K562 (cell line): ENCODE results near the gene EP300. TPM values are rescaled to one million over a fixed set of nuclear protein-coding genes. Genes with fewer than 3 reads are reported as not detected.
"Not testable (repeated sequence)": the region's sequence is repeated elsewhere in the genome, so short reads cannot be mapped to it uniquely, and the experiment has no call there.

ENCODE experiments used
- ATAC-seq: fragments of 200-7000 bp; cut with Tn5 transposase; 3 replicates; pipeline ENCODE4 v1.9.1; 2020; ENCODE audit warnings: moderate library complexity
- BruUV-seq: library from RNA; stranded (reverse); fragments of 400-500 nt; replicated peaks from 2 replicates; lab custom pipeline; 2021; lab: Mats Ljungman, UMichigan
- CTCF ChIA-PET: fragments of 300-600 bp; formaldehyde crosslinking; extraction: SDS; loops from one replicate; lab custom pipeline; 2021; ENCODE audit warnings: low intra/inter-chr PET ratio; lab: Yijun Ruan, JAX
- POLR2A ChIA-PET: fragments of 300-600, 350-650 bp; sonication (Branson Sonifier 250); formaldehyde crosslinking; extraction: SDS; loops from one replicate; lab custom pipeline; 2021; ENCODE audit warnings: antibody characterized with exemption, inconsistent platforms; lab: Yijun Ruan, JAX
- DNase-seq, 4 experiments: peaks; one replicate each; pipeline versions ENCODE4 v3.0.0 to v3.0.0-alpha.2; 2011 to 2018; ENCODE audit warnings: low spot score in 3 of 4, mixed read lengths in 3 of 4; ENCODE audit errors: extremely low read depth in 1 of 4
- FAIRE-seq: peaks from 2 replicates; lab custom pipeline; 2011; peaks lifted over from hg19 to GRCh38; lab: Jason Lieb, UNC
- H2AFZ ChIP-seq: 2 replicates; pipeline ENCODE4 v1.6.0; 2011; ENCODE audit warnings: low read depth, low read length, control low read depth, inconsistent platforms
- H3K27ac ChIP-seq: fragments of 200-600 bp; 3 replicates; pipeline ENCODE4 v1.8.0; 2011; ENCODE audit warnings: low read depth, mild to moderate bottlenecking, control low read depth, inconsistent platforms, low read length, moderate library complexity, mixed read lengths; ENCODE audit errors: extremely low read depth
- H3K27me3 ChIP-seq, 2 experiments: fragments of 300-600 bp in 1 of 2; 2 replicates in 1 of 2; 3 replicates in 1 of 2; pipeline versions ENCODE4 v1.6.0 to v1.8.0; 2011; ENCODE audit warnings: inconsistent platforms in 2 of 2, low read length in 2 of 2, mild to moderate bottlenecking in 1 of 2, mixed read lengths in 1 of 2, moderate library complexity in 1 of 2; ENCODE audit not compliant: control insufficient read depth in 2 of 2, insufficient read depth in 2 of 2
- H3K36me3 ChIP-seq: fragments of 300-600 bp; 3 replicates; pipeline ENCODE4 v1.8.0; 2011; ENCODE audit warnings: mild to moderate bottlenecking, low read length, inconsistent platforms; ENCODE audit not compliant: control insufficient read depth, insufficient read depth
- H3K4me1 ChIP-seq, 2 experiments: fragments of 200-600 bp in 1 of 2; replicated peaks in 1 of 2; 2 replicates in 1 of 2; 3 replicates in 1 of 2; pipeline versions ENCODE4 v1.5.1 to v1.8.0; 2011; ENCODE audit warnings: inconsistent platforms in 2 of 2, low read length in 2 of 2, mild to moderate bottlenecking in 1 of 2, mixed read lengths in 1 of 2, moderate library complexity in 1 of 2; ENCODE audit not compliant: control insufficient read depth in 2 of 2, insufficient read depth in 2 of 2
- H3K4me2 ChIP-seq: 2 replicates; pipeline ENCODE4 v1.6.1; 2011; ENCODE audit warnings: low read length, control low read depth, inconsistent platforms, mixed read lengths; ENCODE audit not compliant: insufficient read depth
- H3K4me3 ChIP-seq: fragments of 200-600 bp; sonication (generic), shearing (Covaris generic); 2 replicates; pipeline ENCODE4 v1.5.1; 2016; ENCODE audit warnings: control low read depth, inconsistent platforms
- H3K79me2 ChIP-seq: fragments of 200-600 bp; 3 replicates; pipeline ENCODE4 v1.8.0; 2011; ENCODE audit warnings: low read length, inconsistent platforms; ENCODE audit not compliant: control insufficient read depth, insufficient read depth
- H3K9ac ChIP-seq, 2 experiments: 2 replicates each; pipeline versions ENCODE4 v1.6.0 to v1.6.1; 2011; ENCODE audit warnings: low read depth in 2 of 2, low read length in 2 of 2, control low read depth in 1 of 2, inconsistent platforms in 1 of 2, mild to moderate bottlenecking in 1 of 2, mixed read lengths in 1 of 2; ENCODE audit not compliant: insufficient read depth in 1 of 2
- H3K9me1 ChIP-seq: one replicate; pipeline ENCODE4 v1.6.0; 2011; ENCODE audit warnings: inconsistent platforms, mild to moderate bottlenecking, low read length, moderate library complexity; ENCODE audit not compliant: control insufficient read depth, insufficient read depth
- H3K9me3 ChIP-seq: replicated peaks from 2 replicates; pipeline ENCODE4 v1.5.1; 2011; ENCODE audit warnings: low read depth, low read length, inconsistent platforms; ENCODE audit not compliant: control insufficient read depth, insufficient read depth
- H4K20me1 ChIP-seq: replicated peaks from 2 replicates; pipeline ENCODE4 v1.6.1; 2011; ENCODE audit warnings: low read length, inconsistent platforms, mixed read lengths; ENCODE audit not compliant: control insufficient read depth, insufficient read depth
- ADNP ChIP-seq: fragments of 200-800 bp; sonication (Bioruptor generic); IDR thresholded peaks from 2 replicates; pipeline ENCODE4 v1.6.1; 2016; ENCODE audit warnings: missing genetic modification characterization, missing compliant biosample characterization
- CBX5 ChIP-seq: IDR thresholded peaks from 2 replicates; pipeline ENCODE4 v1.6.1; 2014; ENCODE audit warnings: low read depth, borderline replicate concordance
- ERF ChIP-seq: fragments of 450-650 bp; formaldehyde crosslinking; IDR thresholded peaks from 2 replicates; pipeline ENCODE4 v1.4.0; 2020; ENCODE audit warnings: mild to moderate bottlenecking, mixed read lengths
- MCM7 ChIP-seq, 2 experiments: fragments of 450-650 bp; IDR thresholded peaks; 2 replicates each; pipeline ENCODE4 v1.6.1; 2016 to 2018
- POLR2A ChIP-seq: fragments of 450-650 bp; conservative IDR thresholded peaks from 2 replicates; pipeline ENCODE4 v1.6.1; 2016
- POLR2AphosphoS2 ChIP-seq: IDR thresholded peaks from 2 replicates; pipeline ENCODE4 v1.6.1; 2012; ENCODE audit warnings: low read length, improper control_type of control experiment
- POLR2AphosphoS5 ChIP-seq: IDR thresholded peaks from 2 replicates; pipeline ENCODE4 v1.6.1; 2011; ENCODE audit warnings: mild to moderate bottlenecking, low read depth, low read length, moderate library complexity; ENCODE audit not compliant: control insufficient read depth, insufficient read depth
- ZC3H11A ChIP-seq: IDR thresholded peaks from 2 replicates; pipeline ENCODE4 v1.6.1; 2012; ENCODE audit warnings: low read depth, low read length, improper control_type of control experiment
- WGBS: fragments of 100-300 bp; shearing (Covaris generic); methylation state at CpG from one replicate; pipeline ENCODE4 v1.1.6; 2016; ENCODE audit warnings: low coverage, mixed read lengths; ENCODE audit not compliant: insufficient coverage; ENCODE audit errors: missing lambda C conversion rate; 5-methylcytosine and 5-hydroxymethylcytosine counted together
- in situ Hi-C: fragments of 300-500 bp; cut with MboI; formaldehyde crosslinking; loops from 4 replicates; pipeline ENCODE4 v1.15.0; 2018; ENCODE audit warnings: inconsistent platforms, mixed read lengths
- intact Hi-C: fragments of 100-400 bp; cut with micrococcal nuclease; formaldehyde crosslinking; loops from 2 replicates; pipeline ENCODE4 v1.14.2; 2022
- polyA plus RNA-seq, 8 experiments: library from polyadenylated mRNA; depleted of rRNA in 4 of 8; stranded (reverse) in 5 of 8; unstranded in 3 of 8; fragments of >200 nt; fragmentation: Nextera tagmentation in 2 of 8; fragmentation: Illumina TruSeq in 1 of 8; extraction: Ambion mirVana in 2 of 8; extraction: Trizol in 1 of 8; gene quantifications; 2 replicates each; pipeline versions ENCODE4 v1.2.1 to v1.2.3, GENCODE V29; 2011 to 2014; ENCODE audit warnings: inconsistent platforms in 1 of 8, missing spikeins in 1 of 8
- total RNA-seq, 7 experiments: library from RNA; depleted of rRNA in 6 of 7; stranded (reverse); fragments of >200 nt in 6 of 7; fragmentation: Illumina TruSeq in 2 of 7; extraction: Trizol in 2 of 7; gene quantifications; 2 replicates each; pipeline versions ENCODE4 v1.2.1 to v1.2.3, GENCODE V29; 2011 to 2021; ENCODE audit warnings: low replicate concordance in 1 of 7

Gene EP300
- total and polyA plus RNA-seq, 9 of the 15 experiments (the other 6 are each of a cell fraction or from before 2014, with no cell fraction given): 2.2 to 28.6 (median 10.9) TPM

DNA sequence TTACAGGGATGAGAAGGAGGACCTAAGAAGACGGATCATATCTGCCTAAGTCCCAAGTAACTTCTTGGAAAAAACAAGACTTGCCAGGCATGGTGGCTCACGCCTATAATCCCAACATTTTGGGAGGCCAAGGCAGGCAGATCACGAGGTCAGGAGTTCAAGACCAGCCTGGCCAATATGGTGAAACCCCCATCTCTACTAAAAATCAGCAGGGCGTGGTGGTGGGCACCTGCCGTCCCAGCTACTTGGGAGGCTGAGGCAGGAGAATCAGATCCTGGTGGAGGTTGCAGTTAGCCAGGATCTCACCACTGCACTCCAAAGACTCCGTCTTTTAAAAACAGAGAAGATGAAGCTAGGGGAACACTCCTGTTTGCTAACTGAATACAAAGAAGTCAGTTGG, 88.0 kb downstream of the EP300 start:
- H2AFZ ChIP-seq, CTCF ChIA-PET, H3K9ac ChIP-seq, H3K4me1 ChIP-seq, H3K4me3 ChIP-seq, ATAC-seq, in situ Hi-C loops, BruUV-seq, H3K9me1 ChIP-seq, H3K27ac ChIP-seq, H3K4me2 ChIP-seq, H3K27me3 ChIP-seq, DNase-seq, H3K79me2 ChIP-seq, H3K9me3 ChIP-seq, FAIRE-seq, intact Hi-C loops, H4K20me1 ChIP-seq: not testable (repeated sequence)
- WGBS: 85% methylated on average over 6 of the region's 6 CpGs
- H3K36me3 ChIP-seq: peaks cover 41% of the 10 kb centered on the region; the same call in 2 of the 3 replicates
- POLR2A ChIA-PET: interaction anchor here (0.6 to 1.7 kb wide), 2 partner anchors 8 to 34 kb away, joined by 3 to 4 read pairs; no protein-coding TSS in a partner anchor
- TF ChIP-seq POLR2A: peak; percentile 29; the same call in 1 of the 2 replicates
- peak; percentile 28; the same call in 1 of the 2 replicates for TF ChIP-seq POLR2AphosphoS5
- TF ChIP-seq POLR2AphosphoS2: 0 out of 2 replicates have a peak, but pooled peaks have one; percentile 64

DNA sequence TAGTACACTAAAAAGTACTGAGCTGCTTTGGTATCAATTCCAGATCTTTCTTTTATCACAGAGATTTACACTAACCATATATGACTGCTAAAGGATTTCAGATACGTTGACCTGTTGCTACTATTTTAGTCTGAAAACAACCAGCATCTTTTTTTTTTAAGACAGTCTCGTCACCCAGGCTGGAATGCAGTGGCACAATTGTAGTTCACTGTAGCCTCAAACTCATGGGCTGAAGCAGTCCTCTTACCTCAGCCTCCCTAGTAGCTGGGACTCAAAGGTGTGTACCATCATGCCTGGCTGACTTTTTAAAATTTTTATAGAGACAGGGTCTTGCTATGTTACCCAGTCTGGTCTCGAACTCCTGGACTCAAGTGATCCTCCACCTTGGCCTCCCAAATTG, 88.5 kb downstream of the EP300 start:
- BruUV-seq: no TSS peak
- no peak overlapping the region for H3K4me2 ChIP-seq
- DNase-seq (no peak), FAIRE-seq (no peak), ATAC-seq (no peak; the same call in 2 of the 3 replicates)
- H3K79me2 ChIP-seq: no peaks in the 10 kb centered on the region; the same call in 2 of the 3 replicates
- peaks cover 5% of the 10 kb centered on the region; the same call in 1 of the 2 replicates for H4K20me1 ChIP-seq
- no peaks in the 10 kb centered on the region for H3K27me3 ChIP-seq
- no peak for TF ChIP-seq ZC3H11A
- no peak for TF ChIP-seq CBX5
- no peak for TF ChIP-seq ERF (CRISPR knock-in tag)
- TF ChIP-seq MCM7 (IDR thresholded peaks at IDR 0.05): no peak
- TF ChIP-seq ADNP (tag): no peak
- no peak overlapping the region for H3K27ac ChIP-seq
- H2AFZ ChIP-seq: no peak overlapping the region
- peaks cover 36% of the 10 kb centered on the region; the same call in 2 of the 3 replicates for H3K36me3 ChIP-seq
- CTCF ChIA-PET: no interaction called here
- in situ Hi-C loops: no loop called here
- H3K4me1 ChIP-seq: no peaks in the 10 kb centered on the region; a peak in 1 of 5 replicates
- H3K9me1 ChIP-seq: no peaks in the 10 kb centered on the region
- H3K9me3 ChIP-seq: no peaks in the 10 kb centered on the region
- H3K9ac ChIP-seq: no peak overlapping the region
- POLR2A ChIA-PET: interaction anchor here (0.6 to 1.7 kb wide), 4 partner anchors 9 to 35 kb away, joined by 3 to 4 read pairs (median 3); no protein-coding TSS in a partner anchor
- WGBS: 63% methylated on average over 2 of the region's 3 CpGs
- H3K4me3 ChIP-seq: no peak overlapping the region
- intact Hi-C loops: no loop called here
